NCI-H1436 (cell line): ENCODE data around the gene SLC34A2.
"Not testable (repeated sequence)": the region's sequence is repeated elsewhere in the genome, so short reads cannot be mapped to it uniquely, and the experiment has no call there.

Source experiments
- DNase-seq: peaks from one replicate; lab custom pipeline; 2025; lab: John Stamatoyannopoulos, UW

The SLC34A2 gene, protein sequence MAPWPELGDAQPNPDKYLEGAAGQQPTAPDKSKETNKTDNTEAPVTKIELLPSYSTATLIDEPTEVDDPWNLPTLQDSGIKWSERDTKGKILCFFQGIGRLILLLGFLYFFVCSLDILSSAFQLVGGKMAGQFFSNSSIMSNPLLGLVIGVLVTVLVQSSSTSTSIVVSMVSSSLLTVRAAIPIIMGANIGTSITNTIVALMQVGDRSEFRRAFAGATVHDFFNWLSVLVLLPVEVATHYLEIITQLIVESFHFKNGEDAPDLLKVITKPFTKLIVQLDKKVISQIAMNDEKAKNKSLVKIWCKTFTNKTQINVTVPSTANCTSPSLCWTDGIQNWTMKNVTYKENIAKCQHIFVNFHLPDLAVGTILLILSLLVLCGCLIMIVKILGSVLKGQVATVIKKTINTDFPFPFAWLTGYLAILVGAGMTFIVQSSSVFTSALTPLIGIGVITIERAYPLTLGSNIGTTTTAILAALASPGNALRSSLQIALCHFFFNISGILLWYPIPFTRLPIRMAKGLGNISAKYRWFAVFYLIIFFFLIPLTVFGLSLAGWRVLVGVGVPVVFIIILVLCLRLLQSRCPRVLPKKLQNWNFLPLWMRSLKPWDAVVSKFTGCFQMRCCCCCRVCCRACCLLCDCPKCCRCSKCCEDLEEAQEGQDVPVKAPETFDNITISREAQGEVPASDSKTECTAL

DNA sequence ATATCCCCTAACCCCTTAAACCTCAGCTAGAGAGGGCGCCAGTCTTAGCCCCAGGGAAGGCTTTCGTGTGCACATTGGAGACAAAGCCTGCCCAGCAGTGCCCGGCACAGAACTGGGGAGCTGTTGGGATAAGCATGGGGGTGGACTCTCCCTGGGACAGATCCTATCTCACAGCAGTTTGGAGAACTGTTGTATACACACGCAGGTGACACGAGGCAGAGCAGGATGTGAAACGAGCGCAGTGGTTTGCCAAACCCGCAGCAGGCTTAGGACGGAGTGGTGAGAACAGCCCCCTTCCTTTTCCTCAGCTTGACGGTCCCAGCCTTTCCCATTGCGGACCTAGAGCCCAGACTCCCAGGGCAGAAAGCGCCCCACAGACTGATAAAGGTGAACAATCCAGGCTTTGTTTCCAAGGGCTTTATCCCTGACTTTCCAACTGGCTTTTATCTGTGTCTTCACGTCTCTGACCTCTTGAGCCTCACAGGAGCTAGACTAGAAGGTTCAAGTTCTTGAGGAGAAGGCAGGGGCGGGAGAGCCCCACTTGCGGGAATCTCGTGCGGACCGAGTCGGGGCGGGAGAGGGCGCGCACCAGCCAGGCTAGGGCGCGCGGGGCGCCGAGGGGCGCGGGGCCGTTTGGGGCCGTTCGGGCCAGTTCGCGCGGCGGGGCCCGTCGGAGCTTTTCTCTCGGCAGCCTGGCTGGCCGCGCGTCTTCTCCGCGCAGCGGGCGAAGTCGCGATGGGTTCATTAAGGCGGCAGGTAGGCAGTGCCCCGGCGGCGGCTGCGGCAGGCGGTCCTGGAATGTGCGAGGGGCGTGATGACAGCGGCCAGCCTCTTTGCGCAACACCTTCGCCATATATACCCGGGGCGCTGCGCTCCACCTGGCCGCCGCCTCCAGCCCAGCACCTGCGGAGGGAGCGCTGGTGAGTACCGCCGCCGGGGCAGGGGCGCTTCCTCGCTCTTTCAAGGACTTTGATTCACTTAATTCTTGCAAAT lies at the start of gene SLC34A2:
Gene SLC34A2, plus strand, starts transcription at position 881 of the 993 bp plus-strand sequence. CDS start 6,650 bp downstream, outside the sequence.
- no peak for DNase-seq

DNA sequence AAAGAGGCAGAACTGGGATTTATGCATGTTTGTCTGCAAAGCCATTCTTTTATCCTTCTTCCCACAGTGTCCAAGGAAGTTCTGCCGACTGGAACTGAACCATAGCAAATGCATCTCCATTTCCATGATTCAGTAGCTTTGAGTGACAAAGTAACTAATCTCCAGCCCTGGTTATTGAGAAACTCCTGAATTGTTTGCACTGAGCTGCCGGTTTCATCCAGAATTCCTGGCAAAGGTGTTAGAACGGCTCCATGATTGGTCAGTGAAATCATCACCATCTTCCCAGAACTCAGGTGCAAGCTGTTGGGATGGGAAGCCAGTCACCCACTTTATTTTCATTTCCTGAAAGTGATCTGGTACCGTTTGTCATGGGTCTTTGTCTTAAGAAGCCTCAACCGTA lies 47.0 kb upstream of the SLC34A2 start:
- DNase-seq: no peak

DNA sequence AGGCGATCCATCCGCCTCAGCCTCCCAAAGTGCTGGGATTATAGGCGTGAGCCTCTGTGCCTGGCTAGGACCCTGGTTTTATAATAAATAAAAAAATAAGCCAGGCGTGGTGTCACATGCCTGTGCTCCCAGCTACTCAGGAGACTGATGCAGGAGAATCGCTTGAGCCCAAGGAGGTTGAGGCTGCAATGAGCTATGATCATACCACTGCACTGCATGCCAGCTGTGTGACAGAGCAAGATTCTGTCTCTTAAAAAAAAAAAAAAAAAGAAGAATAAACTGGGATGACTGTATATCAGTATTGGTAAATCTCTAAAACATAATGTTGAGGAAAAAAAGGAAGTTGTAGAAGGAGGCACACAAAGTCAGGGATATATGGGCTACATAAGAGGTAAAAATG lies 45.7 kb upstream of the SLC34A2 start:
- no peak for DNase-seq

DNA sequence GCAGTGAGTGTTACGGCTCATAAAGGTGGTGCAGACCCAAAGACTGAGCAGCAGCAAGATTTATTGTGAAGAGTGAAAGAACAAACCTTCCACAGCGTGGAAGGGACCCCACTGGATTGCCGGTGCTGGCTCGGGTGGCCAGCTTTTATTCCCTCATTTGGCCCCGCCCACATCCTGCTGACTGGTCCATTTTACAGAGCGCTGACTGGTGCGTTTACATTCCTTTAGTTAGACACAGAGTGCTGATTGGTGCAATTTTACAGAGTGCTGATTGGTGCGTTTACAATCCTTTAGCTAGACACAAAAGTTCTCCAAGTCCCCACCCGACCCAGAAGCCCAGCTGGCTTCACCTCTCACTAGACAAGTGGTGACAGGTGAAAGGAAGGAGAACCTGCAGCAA lies 42.0 kb upstream of the SLC34A2 start:
- DNase-seq: not testable (repeated sequence)

DNA sequence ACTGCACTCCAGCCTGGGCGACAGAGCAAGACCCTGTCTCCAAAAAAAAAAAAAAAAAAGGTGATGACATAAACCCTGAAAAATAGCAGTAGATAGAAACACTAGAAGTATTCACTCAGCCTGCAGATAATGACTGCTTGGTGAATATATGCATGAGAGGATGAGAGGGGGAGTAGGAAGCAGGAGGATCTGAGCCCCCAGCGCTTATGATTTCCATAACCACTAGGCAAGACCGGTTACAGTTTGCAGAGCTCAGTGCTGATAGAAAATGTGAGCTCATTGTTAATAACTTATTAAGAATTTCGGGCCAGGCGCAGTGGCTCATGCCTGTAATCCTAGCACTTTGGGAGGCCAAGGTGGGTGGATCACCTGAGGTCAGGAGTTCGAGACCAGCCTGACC lies 40.8 kb upstream of the SLC34A2 start:
- DNase-seq: no peak

DNA sequence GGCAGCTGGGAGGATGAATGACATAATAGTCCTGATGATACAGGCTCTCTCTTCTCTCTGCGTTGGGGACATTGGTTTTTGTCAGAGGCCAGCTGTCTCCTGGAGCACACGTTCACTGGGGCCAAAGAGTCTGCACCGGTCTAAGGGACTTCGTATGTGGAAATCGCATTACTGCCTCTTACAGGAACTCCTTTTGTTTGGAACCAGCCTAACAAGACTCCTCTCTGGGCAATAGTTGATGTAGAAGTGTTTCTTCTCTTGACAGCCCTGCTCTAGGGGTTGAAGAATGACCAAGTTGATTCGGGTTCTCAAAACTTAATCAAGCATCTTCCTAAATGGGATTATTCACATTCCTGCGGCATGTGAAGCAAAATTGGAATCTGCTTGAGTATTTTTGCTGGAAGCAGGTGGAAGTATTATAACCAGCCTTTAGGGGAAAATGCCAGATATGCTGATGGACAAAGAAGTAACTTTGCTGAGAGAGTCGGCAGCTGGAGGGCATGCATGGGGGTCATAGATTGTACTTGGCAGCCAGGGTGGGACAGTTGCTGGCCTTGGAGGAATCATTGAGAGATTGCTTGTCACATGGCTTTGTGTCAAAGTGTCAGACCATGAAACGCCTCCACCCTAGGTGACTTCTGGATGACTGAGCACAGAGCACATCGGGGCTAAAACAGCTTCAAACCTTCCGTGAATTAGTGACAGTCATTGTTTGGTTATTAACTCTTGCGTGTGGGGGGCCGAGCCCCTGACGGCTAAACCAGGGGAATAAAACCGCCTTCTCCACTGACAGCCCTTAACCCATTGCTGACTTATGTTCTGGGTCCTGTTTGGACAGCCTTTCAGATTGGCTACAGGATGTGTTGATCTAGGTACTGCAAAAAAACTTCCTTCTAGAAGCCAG lies 34.4 kb upstream of the SLC34A2 start:
- DNase-seq: no peak

DNA sequence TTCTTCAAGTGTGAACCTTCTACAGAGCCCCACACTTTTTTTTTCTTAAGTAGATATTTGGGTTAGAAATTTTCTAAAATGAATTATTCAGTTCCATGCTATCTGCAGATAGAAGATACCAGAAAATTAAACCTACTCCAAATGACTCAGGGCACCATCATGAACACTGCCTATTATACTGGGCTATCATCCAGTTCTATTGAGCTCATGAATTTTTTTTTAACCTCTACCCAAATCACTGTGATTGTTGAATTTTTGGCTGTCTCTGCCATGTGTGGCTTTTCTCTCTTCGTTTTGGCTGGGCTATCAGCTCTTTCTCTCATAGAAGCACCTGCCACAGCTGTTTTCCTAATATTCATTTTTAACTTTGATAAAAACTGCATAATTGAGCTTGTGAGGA lies 31.0 kb upstream of the SLC34A2 start:
- no peak for DNase-seq

DNA sequence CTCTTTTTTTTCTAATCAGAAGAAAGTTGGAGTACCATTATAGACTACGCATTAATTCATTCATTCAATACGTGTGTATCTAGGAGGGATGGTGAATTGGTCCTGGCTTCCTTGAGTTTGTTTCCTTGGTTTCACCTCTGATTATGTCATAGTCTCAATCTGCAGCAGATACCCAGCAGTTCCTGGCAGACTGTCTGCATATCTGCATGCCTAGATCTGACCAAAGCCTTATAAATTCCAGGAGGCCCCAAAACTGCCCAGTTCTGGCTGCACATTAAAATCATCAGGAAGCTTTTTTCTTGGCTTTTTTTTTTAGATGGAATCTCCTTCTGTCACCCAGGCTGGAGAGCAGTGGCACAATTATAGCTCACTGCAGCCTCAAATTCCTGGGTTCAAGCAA lies 27.2 kb upstream of the SLC34A2 start:
- DNase-seq: no peak

DNA sequence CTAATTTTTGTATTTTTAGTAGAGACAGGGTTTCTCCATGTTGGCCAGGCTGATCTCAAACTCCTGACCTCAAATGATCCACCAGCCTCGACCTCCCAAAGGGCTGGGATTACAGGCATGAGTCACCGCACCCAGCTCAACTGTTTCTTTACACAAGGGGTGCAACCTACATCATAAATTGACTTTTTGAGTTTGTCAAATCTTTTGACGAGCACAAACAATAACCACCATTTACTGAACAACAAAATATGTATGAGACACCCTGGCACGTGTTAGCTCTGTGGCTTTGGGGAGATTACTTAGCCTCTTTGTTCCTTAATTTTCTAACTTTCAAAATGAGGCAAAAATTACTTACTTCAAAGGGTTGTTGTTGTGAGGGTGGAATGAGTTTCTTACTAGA lies 23.5 kb upstream of the SLC34A2 start:
- no peak for DNase-seq

DNA sequence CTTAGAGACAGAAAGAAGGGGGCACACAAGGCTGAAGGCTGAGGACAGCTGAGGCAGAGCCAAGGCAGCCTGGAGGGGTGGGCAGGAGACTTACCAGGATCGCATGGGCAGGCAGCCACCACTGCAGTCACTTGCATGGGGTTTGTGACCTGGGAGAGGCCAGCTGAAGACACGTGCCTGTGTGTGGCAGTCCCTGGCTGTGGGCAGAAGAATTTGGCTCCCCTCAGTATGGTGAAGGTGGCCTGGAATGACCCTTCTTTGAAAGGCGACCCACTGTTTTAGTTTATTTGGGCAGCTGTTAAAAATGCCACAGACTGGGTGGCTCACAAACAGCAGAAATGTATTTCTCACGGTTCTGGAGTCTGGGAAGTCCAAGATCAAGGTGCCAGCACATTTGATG lies 22.1 kb upstream of the SLC34A2 start:
- DNase-seq: no peak

DNA sequence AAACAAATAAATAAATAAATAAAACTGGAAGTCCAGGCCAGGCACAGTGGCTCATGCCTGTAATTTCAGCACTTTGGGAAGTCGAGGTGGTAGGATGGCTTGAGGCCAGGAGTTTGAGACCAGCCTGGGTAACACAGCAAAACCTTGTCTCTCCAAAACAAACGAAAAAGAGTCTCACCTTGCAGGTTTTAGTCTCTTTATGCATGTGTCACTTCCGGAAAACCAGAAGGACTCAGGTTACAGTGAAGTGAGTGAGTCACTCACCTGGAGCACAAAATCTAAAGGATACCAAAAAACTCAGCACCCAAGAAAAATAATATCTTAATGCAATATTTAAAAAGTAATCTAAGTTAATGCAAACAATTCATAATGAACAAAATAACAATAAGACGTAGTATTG lies 20.1 kb upstream of the SLC34A2 start:
- DNase-seq: no peak

DNA sequence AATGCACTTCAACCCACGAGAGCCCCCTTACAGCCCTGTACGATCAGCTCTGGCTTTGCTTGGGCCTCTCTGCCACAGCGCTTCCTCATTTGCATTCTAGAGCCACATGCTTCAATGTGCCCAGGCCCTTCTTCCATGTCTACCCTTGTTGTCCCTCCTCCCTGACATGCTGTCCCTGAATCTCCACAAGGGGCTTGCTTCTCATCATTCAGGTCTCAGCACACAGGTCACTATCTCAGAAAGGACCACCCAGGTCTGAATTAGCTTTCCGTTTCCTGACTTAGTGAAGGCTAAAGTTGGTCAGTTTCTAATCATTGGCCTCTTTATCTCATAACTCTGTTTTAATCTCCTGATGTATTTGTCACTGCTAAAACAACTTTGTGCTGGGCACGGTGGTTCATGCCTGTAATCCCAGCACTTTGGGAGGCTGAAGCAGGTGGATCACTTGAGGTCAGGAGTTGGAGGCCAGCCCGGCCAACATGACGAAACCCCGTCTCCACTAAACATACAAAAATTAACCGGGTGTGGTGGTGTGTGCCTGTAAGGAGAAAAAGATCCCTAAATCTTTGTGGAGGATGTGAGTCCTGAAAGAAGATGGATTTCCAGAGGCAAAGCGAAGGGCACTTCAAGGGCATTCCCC lies 17.9 kb upstream of the SLC34A2 start:
- no peak for DNase-seq

DNA sequence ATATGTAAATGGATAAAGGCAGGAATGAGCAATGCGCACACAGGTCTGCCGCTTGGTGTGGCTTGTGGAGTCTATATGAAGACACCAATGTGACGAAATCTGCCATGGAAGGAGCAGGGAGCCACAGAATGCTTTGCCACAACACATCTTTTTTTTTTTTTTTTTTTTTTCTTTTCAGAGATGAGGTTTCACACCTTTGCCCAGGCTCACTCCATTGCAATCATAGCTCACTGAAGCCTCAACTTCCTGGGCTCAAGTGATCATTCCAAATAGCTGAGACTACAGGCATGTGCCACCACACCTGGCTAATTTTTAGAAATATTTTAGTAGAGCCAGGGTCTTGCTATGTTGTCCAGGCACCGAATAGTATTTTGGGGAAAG lies 17.4 kb upstream of the SLC34A2 start:
- no peak for DNase-seq

DNA sequence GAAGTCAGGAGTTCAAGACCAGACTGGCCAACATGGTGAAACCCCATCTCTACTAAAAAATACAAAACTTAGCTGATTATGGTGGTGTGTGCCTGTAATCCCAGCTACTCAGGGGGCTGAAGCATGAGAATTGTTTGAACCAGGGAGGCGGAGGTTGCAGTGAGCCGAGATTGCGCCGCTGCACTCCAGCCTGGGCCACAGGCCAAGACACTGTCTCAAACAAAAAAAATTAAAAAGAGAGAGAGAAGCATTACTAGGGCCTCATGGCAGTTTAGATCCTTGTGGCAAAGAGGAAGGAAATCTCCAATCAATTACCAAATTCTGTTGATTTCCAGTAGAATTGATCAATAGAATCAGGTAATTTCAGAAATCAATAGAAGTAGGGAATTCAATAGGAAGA lies 16.8 kb upstream of the SLC34A2 start:
- no peak for DNase-seq

DNA sequence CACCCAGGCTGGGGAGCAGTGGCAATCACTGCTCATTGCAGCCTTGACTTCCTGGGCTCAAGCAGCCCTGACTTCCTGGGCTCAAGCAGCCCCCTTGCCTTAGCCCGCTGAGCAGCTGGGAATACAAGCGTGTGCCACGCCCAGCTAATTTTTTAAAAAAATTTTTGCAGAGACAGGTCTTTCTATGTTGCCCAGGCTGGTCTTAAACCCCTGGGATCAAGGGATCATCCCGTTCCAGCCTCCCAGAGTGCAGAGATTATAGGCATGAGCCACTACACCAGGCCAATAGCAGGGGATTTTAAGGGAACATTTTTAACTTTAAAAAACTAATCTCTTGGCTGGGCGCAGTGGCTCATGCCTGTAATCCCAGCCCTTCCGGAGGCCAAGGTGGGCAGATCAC lies 5.3 kb upstream of the SLC34A2 start:
- DNase-seq: no peak

DNA sequence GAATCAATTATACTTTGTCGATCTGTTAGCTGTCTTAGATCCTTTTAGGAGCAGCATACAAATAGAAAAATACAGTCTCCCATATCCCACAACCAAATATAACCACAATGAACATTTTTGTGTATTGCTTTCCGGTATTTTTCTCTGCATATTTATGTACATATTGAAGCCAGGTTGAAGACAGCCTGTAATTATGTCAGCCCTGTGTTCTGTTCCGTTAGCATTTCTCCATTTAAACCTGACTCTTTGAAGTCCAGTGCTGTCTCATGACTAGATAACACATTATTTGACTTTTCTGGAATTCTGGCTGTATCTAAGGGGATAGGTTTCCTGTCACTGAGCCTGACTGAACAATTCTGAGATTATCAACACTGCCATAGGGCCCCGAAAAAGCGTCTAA lies 4.0 kb upstream of the SLC34A2 start:
- DNase-seq: no peak

DNA sequence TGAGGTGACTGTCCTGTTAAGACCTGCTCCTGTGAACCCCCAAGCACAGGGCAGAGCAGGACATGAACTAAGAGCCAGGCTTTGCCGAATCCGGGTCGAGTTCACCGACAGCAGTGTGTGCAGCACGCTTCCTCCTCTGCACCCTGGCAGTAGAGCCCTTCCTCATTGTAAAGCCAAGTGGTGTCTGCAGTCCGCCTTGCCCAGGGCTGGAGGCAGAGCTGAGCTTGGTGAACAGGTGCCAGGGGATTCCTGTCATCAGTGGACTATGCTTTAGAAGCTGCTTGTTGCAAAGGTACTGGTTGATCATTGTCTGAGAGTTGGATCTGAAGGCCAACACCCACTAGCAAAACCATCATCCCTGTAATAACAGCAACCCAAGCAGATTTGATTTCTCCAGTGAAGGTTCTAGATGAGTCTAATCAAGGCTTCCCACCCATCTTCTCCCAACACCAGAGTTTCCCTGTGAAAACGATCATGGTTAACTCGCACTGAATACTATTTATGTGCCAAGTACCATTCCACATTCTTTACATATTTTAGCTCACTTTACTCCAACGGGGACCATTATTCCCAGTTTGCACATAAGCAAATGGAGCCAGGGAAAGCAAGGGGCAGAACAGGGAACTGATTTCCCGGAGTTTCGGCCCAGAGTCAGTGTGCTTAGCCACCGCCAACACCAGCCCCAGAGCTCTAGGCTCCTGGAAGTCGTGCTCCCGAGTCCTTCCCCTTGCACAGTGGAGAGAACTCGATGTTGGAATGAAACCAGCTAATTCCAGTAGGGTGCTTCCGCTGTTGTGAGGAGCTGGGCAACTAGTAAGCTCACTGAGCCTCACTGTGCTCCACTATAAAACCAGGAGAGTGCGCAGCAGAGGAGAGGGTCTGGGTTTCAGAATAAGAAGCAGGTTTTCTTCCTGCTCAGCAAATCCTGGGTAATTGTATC lies 1.4 kb upstream of the SLC34A2 start:
- DNase-seq: no peak

DNA sequence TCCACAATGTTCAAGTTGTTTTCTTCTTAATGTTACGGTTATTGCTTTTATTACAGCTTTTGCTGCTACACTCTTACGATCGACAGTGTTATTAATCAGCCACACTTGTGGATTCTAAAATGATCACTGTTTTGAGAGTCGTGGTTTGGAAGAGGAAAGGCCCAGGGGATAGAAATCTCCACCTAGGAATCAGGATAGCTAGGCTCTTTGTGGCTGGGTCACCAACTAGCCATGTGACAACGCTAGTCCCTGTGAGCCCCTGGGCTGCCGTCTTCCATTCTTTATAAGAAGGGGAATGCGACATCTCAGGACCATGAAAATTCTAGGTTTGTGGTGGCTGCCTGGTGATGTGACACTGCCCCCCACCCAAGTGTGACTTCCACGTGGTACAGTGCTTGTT lies 380 bp downstream of the SLC34A2 start:
- no peak for DNase-seq

DNA sequence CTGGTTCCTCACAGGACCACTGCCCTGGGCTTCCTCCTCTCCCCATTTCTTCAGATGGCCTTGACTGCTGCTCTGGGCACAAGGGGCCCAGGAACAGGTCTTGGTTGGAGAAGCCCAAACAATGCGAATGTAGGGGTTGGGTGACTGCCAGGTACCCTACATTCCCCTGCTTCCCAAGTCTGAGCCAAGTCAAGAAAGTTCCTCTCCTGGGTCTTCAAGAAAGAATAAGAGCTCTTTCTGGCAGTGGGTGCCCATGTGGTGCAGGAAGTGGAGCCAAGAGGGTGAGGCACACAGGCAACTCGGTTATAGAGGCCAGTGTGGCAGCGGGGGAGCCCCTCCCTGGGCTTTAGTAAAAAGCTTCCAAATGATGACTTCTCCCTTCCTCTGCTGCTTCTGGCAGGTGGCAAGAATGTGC lies 2.7 kb downstream of the SLC34A2 start:
- DNase-seq: no peak

DNA sequence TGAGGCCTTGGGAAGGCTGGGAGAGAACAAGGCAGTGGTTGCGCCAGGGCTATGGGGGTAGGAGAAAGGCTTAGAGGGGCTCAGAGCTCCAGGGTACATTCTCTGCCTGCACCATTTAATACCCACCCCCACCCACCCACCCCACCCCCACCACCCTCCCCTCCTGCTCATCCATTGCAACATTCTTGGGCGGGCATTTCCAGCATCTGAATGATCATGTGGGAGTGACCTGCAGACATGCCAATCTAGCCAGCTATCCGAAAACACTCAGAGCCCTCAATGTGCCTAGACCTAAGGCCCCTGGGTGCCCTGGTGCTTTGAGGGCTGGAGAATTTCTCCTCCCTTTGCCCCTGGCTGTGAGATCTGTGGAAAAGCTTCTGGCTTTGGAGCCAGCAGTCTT lies 3.1 kb downstream of the SLC34A2 start:
- no peak for DNase-seq
